HPDE6-E6E7 (cell line): ENCODE results near the gene USP24.

Experiments
- DNase-seq: peaks from one replicate; pipeline ENCODE4 v3.0.0; 2011; ENCODE audit warnings: missing footprints; ENCODE audit errors: extremely low spot score

The USP24 gene

DNA sequence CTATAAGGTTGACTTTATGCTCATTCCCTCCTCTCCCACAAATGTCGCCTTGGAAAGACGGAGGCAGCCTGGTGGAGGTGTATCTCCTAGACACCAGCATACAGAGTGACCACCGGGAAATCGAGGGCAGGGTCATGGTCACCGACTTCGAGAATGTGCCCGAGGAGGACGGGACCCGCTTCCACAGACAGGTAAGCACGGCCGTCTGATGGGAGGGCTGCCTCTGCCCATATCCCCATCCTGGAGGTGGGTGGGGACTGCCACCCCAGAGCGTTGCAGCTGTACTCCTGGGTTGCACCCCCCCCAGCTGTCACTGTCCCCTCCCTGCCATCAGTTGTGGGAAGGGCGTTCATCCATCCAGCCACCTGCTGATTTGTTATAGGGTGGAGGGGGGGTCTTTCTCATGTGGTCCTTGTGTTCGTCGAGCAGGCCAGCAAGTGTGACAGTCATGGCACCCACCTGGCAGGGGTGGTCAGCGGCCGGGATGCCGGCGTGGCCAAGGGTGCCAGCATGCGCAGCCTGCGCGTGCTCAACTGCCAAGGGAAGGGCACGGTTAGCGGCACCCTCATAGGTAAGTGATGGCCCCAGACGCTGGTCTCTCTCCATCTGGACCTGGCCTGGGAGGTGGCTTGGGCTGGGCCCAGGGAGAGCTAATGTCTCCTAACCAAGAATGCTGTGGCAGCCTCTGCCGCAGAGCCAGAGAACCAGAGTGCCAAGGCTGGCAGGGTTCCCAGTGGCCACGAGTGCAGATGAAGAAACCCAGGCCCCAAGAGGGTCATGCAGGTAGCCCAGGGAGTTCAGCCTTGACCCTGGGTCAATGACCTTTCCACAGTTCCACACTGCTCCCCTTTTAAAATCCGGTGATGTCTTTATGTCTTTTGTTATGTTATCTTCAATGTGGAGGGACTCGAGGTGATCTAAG is 162.7 kb downstream of the USP24 start:
- no peak for DNase-seq

DNA sequence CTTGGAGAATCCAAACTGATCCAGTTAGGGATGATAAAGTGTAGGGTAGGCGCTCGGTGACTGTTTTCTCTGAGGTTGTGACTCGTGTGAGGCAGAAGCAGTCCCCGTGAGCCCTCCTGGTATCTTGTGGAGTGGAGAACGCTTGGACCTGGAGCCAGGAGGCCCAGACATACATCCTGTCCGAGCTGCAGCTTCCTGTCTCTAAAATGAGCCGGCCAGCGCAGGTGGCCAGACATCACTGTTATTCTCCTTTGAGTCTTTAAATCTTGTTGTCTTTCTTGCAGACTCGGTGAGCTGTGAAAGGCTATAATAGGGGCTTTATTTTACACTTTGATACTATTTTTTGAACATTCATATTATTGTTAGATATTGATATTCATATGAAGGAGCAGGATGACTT is 163.5 kb downstream of the USP24 start:
- DNase-seq, result no peak

DNA sequence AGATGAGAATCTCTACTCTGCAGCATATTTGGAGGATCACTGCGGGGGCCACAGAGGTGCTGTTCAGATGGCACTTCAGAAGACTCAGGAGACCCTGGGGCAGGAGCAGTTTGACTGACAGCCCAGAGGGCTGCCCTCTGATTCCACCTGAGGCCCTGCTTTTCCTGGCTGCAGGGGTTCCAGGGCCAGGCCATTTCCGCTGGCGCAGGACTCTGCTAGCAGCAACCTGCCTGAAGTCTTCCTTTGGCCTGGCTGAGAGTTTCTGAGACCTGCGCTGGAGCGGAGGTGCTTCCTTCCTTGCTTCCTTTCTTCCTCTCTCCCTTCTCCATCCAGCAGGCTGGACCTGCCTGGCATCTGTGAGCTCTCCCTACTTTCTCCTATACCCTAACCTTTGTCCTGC is 164.0 kb downstream of the USP24 start:
- DNase-seq, result no peak

DNA sequence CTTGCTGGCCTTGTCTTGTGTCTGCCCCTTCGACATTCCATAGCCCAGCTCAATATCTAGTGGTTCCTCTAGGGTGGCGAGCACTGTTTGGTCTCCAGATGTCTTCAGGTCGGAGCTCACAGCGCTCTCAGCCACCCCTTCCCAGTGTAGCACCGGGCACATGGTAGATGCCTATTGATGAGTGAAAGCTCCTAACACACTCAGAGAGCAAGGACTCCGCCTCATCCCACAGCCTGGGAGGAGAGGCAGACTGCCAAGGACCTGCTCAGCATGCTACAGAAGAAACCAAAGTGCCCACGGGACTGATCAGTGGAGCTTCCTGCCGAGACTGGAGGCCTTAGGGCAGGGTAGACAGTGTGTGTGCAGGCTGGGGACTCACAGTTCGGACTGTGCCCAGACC is 164.9 kb downstream of the USP24 start:
- DNase-seq, result no peak

DNA sequence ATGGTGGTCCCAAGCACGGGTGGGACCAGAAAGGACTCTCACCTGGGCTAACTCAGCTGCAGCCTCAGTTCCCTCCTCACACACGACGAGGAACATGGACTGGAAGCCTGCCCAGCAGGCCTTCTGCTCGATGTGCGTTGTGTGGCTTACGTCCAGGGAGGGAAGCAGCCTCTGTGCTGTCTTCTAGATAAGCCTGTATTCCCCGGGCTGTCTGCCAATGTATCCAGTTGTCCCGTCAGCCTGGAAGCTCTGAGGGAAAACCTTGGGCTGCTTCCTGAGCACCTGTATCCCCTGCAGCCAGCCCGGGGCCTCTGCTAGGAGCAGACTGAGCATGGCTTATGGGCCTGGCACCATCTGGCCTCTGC is 165.3 kb downstream of the USP24 start:
- DNase-seq, result no peak

DNA sequence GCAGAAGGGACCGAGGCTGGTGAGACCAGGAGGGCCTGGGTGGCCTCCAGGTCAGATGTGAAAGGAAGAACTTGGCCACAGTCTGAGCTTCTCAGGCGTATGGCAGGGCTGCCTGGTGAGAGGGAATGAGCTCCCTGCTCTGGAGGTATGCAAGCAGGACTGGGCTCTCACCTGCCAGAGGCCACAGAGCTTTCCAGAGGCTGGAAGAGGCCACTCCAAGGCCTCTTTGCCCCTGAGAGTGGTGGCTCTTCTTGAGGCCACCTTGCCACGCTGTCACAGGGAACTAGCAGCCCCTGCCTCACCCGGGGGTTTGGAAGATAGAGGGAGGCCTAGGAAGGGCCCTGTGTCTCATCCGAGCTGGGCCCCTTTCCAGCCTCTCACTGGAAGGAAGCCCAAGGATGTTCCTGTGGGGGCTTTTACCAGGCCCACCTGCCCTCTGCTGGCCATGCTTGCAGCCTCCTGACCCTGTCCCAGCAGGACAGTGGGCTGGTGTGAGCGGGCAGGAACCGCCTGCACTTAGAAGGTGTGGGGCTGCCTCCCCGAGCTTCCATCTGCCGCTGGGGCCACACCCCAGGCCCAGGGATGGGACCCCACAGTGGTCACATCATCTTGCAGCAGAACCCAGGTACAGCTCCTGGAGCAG is 165.8 kb downstream of the USP24 start:
- no peak for DNase-seq

DNA sequence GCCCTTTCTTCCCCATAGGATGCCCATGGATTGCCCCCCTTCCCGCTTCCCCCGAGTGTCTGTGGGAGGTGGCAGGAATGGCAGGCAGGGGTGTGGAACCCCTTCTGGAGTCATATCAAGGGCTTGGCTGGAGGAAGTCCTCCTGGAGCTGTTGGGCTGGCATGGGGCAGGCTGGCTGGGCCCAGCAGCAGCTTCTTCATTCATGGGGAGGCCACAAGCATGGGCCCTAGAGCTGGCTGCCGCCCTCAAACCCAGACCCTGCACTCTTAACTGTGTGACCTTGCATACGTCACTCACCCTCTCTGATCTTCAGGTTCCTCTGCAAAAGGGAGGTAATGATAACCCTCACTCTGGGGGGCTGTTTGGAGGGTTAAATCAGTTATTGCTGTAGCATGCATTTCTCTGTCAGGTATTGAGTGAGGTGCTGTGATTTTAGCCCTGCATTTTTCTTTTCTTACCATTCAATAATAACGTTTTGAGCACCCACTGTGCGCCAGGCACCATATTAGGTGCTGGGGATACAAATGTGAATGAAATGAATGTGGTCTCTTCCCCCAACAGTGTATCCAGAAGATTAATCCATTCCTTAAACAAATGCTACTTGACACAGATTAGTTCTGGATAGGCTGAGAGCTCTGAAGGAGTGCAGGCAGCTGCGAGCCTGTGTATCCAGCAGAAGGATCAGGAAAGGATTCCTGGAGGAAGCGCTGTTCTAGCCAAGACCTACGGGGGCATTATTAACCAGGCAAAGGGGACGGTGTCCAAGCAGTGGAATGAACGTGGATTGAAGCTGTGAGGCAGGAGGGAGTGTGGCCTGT is 166.5 kb downstream of the USP24 start:
- no peak for DNase-seq

DNA sequence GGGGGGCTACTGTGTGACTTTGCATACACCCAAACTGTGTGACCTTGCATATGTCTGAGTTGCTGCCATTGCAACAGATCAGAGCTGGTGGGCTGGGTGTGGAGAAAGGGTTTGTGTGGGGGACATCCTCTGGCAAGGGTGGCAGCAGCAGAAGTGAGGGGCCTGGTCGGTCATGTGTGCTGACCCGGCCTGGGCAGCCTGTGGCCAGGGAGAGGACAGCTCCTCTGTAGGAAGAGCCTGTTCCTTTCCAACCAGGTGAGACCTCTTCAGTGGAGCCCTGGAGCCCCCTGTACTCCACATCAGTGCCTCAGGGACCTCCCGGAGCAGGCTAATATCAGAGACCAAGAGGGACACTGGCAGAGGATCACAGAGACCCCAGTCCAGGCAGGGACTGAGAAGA is 167.6 kb downstream of the USP24 start:
- no peak for DNase-seq

DNA sequence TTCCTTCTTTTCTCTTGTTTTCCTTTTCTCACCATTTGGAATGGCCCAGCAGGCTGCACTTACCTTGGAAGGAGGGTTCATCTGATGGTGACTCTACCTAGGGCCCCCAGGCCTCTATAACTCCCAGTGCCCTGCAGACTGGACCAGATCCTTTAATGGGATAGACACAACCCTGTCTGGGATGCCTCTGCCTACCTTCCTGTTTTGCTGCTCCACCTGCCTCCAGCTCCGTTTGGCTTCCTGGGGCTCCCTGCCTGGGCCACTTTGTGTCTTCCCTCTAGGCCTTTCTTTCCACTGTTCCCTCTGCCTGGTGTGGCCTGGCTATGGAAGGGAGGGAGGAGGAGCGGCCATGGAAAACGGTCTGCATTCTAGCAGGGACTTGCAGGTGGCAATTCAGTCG is 168.3 kb downstream of the USP24 start:
- no peak for DNase-seq

DNA sequence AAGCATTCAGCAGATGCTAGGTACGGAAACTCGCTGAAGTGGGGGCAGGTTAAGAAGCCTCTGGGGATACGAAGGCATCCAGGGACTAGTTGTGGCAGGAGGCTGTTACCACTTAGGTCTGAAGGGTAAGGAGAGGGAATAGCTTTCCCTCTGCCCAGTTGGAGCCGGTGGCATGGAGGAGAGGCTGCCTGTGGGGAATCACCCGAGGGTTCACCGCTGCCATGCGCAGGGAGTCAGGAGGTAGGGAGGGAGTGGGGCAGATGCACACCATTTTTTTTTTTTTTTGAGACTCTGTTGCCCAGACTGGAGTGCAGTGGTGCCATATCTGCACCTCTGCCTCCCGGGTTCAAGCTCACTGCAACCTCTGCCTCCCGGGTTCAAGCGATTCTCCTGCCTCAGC is 169.7 kb downstream of the USP24 start:
- DNase-seq, result no peak

DNA sequence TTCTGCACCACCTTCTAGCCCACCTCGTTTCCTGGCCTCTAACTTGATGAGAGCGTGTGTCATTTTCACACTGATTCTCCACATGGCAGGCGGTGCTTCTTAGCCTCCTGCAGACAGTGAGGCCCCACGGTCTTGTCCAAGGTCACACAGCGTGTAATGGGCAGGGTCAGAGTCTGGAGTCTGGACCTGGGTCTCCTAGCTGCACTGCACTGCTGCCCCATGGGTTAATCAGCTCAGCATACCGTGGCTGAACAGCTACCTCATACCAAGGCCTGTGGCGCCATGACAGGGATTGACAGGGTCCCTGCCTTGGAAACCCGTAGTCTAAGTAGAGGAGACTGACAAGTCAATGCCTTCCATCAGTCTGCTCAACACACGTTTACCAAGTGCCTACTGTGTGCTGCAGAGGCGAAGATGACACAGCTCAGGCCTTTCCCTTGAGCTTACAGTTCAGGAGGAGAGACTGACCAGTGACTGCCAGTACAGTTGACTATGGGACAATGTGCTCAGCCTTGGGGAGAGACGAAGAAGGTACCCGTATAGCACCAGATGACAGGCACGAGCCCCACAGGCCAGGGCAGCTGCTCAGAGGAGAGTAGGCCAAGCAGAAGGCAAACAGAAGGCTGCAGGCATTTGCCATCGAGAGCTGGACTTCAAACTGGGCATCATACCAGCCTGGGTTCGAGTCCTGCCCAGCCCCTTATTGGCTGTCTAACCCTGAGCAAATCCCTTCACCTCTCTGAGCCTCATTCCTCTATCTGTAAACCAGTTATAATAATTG is 170.4 kb downstream of the USP24 start:
- DNase-seq, result no peak

DNA sequence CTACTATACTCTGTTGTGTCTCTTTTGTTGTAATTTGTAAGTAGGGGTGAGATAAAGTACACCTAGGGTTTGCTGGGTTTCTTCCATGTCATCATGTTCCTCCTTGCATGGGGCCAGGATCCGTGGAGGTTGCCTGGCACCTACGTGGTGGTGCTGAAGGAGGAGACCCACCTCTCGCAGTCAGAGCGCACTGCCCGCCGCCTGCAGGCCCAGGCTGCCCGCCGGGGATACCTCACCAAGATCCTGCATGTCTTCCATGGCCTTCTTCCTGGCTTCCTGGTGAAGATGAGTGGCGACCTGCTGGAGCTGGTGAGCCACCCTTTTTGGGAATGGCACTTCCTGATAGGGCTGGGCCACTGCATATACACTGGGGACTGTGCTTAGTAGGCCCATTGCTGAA is 171.4 kb downstream of the USP24 start:
- no peak for DNase-seq

DNA sequence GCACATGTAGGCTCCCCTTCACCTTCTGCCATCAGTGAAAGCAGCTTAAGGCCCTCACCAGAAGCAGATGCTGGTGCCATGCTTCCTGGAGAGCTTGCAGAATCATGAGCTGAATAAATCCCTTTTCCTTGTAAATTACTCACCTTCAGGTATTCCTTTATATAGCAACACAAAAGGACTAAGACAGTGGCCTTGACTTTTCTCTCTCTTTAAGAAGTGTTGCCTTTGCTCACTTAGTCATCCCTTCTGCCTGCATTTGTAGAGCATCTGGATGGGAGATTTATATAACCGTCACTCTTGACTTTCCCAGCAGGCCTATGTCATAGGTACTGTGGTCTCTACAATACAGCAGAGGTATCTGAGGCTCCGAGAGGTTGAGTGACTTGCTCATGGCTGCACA is 172.2 kb downstream of the USP24 start:
- DNase-seq, result no peak

DNA sequence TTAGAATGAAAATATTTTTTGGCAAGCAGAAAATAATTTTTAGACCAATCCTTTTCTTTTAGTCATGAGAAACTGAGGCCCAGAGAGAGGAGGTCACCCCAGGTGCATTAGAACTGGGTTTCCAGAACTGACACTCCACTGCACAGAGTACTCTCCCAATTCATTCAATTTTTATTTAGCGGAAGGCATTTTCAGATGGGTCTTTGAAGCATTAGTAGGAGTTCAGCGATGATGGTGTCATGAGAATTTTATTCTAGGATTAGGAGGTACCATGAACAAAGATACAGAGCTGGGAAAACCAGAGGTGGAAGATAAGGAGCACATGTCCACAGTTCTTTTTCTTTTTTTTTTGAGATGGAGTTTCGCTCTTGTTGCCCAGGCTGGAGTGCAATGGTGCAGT is 173.6 kb downstream of the USP24 start:
- no peak for DNase-seq

DNA sequence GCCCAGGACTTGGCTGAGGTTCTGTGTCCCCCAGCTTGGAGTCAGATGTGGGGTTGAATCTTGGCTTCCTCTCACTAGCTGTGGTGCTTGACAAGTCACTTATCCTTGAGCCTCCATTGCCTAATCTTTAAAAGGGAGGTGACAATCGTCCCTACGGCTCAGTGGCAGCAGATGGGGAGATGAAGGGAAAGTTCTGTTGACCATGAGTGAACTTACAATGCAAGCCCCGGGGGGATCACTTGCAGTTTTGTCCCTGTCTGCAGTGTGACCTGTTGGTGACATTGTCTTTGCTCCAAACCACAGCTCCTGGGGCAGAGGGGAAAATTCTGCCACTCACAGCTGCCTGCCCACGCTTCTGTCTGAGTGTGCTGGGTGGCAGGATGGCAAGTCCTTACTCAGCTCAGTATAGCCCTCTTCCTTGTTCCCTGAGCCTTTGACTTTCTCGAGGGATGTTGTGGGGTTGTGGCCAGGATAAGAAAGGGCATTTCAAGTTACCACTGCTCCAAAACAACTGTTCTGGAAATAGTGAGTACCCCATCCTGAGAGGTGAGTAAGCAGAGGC is 174.2 kb downstream of the USP24 start:
- DNase-seq, result no peak

DNA sequence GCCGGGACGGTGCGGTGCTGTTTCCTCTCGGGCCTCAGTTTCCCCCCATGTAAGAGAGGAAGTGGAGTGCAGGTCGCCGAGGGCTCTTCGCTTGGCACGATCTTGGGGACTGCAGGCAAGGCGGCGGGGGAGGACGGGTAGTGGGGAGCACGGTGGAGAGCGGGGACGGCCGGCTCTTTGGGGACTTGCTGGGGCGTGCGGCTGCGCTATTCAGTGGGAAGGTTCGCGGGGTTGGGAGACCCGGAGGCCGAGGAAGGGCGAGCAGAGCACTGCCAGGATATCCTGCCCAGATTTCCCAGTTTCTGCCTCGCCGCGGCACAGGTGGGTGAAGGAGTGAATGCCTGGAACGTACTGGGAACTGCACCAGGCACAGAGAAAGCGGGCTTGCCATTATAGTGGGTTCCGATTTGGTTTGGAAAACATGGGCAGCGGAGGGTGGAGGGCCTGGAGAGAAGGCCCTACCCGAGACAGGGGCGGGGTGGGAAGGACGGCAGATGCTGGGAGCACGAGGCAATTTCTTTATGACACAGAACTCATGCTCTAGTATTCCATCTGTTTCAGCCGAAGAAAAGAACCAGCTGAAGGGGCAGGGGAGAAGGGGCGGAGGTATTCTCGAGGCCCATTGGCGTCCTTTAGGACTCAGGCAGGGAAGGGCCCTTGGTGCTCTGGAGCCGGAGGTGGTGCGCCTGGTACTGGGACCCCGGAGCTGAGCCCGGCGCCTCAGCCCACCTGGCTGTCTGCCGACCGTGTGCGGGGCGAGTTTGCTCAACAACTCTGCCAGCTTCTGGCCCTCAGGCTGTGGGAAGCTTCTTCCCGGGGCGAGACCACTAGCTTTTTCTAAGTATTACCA is 174.9 kb downstream of the USP24 start:
- DNase-seq, result peak; percentile 35

DNA sequence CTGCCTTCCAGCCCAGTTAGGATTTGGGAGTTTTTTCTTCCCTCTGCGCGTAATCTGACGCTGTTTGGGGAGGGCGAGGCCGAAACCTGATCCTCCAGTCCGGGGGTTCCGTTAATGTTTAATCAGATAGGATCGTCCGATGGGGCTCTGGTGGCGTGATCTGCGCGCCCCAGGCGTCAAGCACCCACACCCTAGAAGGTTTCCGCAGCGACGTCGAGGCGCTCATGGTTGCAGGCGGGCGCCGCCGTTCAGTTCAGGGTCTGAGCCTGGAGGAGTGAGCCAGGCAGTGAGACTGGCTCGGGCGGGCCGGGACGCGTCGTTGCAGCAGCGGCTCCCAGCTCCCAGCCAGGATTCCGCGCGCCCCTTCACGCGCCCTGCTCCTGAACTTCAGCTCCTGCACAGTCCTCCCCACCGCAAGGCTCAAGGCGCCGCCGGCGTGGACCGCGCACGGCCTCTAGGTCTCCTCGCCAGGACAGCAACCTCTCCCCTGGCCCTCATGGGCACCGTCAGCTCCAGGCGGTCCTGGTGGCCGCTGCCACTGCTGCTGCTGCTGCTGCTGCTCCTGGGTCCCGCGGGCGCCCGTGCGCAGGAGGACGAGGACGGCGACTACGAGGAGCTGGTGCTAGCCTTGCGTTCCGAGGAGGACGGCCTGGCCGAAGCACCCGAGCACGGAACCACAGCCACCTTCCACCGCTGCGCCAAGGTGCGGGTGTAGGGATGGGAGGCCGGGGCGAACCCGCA is 175.7 kb downstream of the USP24 start, which contains the start of gene PCSK9:
Gene PCSK9 (plus strand): TSS at position 207 of the 741 bp plus-strand sequence. CDS start 290 bp downstream, at position 497.
- peak; percentile 74 for DNase-seq

DNA sequence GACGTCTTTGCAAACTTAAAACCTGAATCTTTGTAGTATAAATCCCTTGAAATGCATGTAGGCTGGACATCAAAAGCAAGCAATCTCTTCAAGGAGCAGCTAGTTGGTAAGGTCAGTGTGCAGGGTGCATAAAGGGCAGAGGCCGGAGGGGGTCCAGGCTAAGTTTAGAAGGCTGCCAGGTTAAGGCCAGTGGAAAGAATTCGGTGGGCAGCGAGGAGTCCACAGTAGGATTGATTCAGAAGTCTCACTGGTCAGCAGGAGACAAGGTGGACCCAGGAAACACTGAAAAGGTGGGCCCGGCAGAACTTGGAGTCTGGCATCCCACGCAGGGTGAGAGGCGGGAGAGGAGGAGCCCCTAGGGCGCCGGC is 176.2 kb downstream of the USP24 start:
- no peak for DNase-seq

DNA sequence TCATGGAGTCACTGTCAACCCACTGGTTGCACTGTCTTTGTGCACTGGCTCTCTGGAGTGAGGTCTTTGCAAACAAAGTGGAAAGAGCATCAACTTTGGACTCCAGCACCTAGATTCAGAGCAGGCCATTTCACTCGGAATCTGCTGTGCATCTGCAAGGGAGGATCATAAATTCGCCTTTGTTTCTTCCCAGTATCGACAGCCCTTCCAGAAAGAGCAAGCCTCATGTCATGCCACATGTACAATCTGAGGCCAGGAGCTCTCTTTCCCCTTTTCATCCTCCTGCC is 176.7 kb downstream of the USP24 start:
- no peak for DNase-seq
